ENCODE results near the gene SKP2. TPM values are rescaled to one million over a fixed set of nuclear protein-coding genes. Genes with fewer than 3 reads are reported as not detected.

SKP2 gene
- total and polyA plus RNA-seq, 12 donors: 2.9 to 52.1 (median 13.7) TPM

DNA sequence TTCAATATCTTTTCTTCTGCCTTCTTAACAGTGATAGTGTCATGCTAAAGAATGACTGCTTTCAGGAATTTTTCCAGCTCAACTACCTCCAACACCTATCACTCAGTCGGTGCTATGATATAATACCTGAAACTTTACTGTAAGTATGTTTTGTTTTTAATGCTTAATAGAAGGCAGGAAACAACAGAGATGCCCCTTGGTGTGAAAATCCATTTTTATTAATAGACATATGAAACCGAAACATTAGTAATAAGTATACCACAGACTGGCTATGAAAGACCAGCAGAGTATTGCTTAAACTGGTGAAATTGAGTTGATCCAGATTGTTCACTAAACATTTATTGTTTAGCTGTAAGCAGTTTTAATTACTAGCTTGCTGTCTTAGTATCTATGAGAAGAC, 25.2 kb downstream of the SKP2 start:
- H3K27me3 ChIP-seq: no peaks in the 10 kb centered on the region
- no peak overlapping the region for H3K27ac ChIP-seq
- peaks cover 0 to 51% of the 10 kb centered on the region in 2 donors for H3K36me3 ChIP-seq (replicated peaks in 1 of 2)
- WGBS, 4 donors: 83 to 88% (median 86%) methylated on average over 2 of the region's 2 CpGs
- H3K4me1 ChIP-seq (replicated peaks in 1 of 2): peaks cover 0 to 9% of the 10 kb centered on the region in 2 donors
- H3K4me3 ChIP-seq: no peak overlapping the region
- DNase-seq: no peak
- TF ChIP-seq POLR2A (IDR thresholded peaks at IDR 0.05): no peak
- TF ChIP-seq, protein P1, sequence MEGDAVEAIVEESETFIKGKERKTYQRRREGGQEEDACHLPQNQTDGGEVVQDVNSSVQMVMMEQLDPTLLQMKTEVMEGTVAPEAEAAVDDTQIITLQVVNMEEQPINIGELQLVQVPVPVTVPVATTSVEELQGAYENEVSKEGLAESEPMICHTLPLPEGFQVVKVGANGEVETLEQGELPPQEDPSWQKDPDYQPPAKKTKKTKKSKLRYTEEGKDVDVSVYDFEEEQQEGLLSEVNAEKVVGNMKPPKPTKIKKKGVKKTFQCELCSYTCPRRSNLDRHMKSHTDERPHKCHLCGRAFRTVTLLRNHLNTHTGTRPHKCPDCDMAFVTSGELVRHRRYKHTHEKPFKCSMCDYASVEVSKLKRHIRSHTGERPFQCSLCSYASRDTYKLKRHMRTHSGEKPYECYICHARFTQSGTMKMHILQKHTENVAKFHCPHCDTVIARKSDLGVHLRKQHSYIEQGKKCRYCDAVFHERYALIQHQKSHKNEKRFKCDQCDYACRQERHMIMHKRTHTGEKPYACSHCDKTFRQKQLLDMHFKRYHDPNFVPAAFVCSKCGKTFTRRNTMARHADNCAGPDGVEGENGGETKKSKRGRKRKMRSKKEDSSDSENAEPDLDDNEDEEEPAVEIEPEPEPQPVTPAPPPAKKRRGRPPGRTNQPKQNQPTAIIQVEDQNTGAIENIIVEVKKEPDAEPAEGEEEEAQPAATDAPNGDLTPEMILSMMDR (IDR thresholded peaks at IDR 0.05): no peak
- no peaks in the 10 kb centered on the region for H3K9me3 ChIP-seq (replicated peaks in 1 of 3)
- intact Hi-C loops (cut with DNase I): loop anchor here in 1 of 2 donors (5.0 to 10.0 kb wide), 2 partner anchors 218 to 520 kb away; no protein-coding TSS in a partner anchor

DNA sequence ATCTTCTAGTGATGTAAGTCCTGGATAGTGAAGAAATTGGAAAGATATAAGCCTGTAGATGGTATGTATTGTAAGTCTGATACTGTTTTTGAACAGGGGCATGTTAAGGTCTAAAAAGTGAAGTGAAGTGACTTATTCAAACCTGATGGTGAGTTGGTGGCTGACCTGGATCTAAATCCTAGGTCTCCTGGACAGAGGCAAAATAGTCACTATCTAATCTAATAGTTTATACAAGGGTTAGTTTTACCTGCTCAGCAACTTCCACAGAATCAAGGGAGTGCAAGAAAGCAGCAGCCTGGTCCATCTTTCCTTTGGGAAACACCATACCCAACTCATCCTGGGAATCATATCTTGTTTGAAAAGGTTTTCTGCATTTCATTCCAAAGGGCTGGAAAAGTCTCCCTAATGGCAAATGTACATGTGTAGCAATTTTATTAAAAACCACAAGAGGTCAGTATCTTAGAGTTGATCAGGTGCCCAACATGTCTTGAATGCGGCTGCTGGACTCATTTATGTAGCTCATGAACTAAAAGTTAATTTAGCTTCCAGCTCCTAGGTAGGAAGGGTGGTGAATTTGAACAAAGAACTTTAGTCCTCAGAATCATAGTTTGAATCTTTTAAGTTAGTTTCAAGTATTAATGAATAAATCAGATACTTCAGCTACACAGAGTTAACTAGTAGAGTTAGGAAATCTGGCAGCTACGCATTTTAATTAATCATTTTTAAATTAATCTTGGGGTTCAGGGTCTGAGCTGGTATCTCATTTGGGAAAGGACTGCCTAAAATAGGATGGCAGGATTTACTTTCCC, 26.0 kb downstream of the SKP2 start:
- H3K27ac ChIP-seq: no peak overlapping the region
- H3K9me3 ChIP-seq (replicated peaks in 1 of 3): no peaks in the 10 kb centered on the region
- 50 to 62% (median 56%) methylated on average over 2 of the region's 2 CpGs for WGBS, 4 donors
- intact Hi-C loops (cut with DNase I): loop anchor here in 1 of 2 donors (5.0 to 10.0 kb wide), 2 partner anchors 217 to 519 kb away; no protein-coding TSS in a partner anchor
- DNase-seq: peak in 3 of 7 donors; percentile 27 to 39 (median 37)
- peaks cover 0 to 9% of the 10 kb centered on the region in 2 donors for H3K4me1 ChIP-seq (replicated peaks in 1 of 2)
- no peak for TF ChIP-seq POLR2A (IDR thresholded peaks at IDR 0.05)
- TF ChIP-seq, protein P1 (IDR thresholded peaks at IDR 0.05): peak; percentile 48 to 68 (median 57)
- H3K36me3 ChIP-seq (replicated peaks in 1 of 2): peaks cover 0 to 45% of the 10 kb centered on the region in 2 donors
- no peaks in the 10 kb centered on the region for H3K27me3 ChIP-seq
- H3K4me3 ChIP-seq: no peak overlapping the region

DNA sequence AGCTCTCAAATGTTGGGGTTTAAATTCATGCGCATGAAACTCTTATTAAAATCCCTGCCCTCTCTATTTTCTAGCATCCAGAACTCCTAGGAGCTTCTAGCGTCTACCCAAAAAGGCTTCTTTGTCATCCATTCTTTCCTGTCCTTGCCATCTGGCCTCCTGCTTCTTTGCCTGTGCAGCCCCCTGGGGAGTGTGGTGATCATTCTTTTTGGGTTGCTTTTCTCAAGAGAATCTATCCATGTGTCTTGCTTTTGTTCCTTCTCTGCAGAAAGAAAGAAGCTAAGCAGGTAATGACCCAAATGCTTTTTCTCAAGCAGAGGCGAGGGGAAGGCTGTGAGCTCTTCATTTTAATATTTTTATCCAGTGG, 26.6 kb downstream of the SKP2 start:
- H3K27me3 ChIP-seq: no peaks in the 10 kb centered on the region
- DNase-seq: no peak
- TF ChIP-seq, protein P1 (IDR thresholded peaks at IDR 0.05): no peak
- TF ChIP-seq POLR2A (IDR thresholded peaks at IDR 0.05): no peak
- H3K4me1 ChIP-seq (replicated peaks in 1 of 2): peaks cover 0 to 9% of the 10 kb centered on the region in 2 donors
- intact Hi-C loops (cut with DNase I): loop anchor here in 1 of 2 donors (5.0 to 10.0 kb wide), 2 partner anchors 216 to 519 kb away; no protein-coding TSS in a partner anchor
- peaks cover 0 to 40% of the 10 kb centered on the region in 2 donors for H3K36me3 ChIP-seq (replicated peaks in 1 of 2)
- H3K9me3 ChIP-seq (replicated peaks in 1 of 3): no peaks in the 10 kb centered on the region
- WGBS, 4 donors: 85 to 92% (median 89%) methylated on average over 3 of the region's 3 CpGs
- no peak overlapping the region for H3K4me3 ChIP-seq
- no peak overlapping the region for H3K27ac ChIP-seq

DNA sequence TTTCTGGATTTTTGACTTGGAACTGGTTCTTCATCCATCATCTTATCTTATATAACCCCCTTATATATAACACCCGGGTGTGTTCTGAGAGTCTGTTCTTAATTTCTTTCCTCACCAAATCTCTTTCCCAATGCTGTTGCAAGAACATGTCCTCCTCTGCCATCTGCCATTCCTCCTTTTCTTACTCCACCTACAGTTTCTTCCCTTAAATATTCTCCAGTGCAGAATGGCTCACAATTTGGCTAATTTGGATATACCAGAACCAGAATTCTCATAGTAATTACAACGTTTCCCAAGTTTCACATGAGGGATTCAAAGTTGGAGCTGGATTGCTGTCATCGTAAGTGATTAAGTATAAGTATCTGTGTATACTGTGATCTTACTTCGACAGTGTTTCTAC, 28.0 kb downstream of the SKP2 start:
- no peaks in the 10 kb centered on the region for H3K4me1 ChIP-seq (replicated peaks in 1 of 2)
- H3K4me3 ChIP-seq: no peak overlapping the region
- DNase-seq: no peak
- TF ChIP-seq, protein P1 (IDR thresholded peaks at IDR 0.05): no peak
- no peak for TF ChIP-seq POLR2A (IDR thresholded peaks at IDR 0.05)
- WGBS, 4 donors: 88 to 95% (median 89%) methylated on average over 4 of the region's 4 CpGs
- no peaks in the 10 kb centered on the region for H3K27me3 ChIP-seq
- no peak overlapping the region for H3K27ac ChIP-seq
- H3K9me3 ChIP-seq (replicated peaks in 1 of 3): no peaks in the 10 kb centered on the region
- intact Hi-C loops (cut with DNase I): loop anchor here in 1 of 2 donors (5.0 to 10.0 kb wide), 2 partner anchors 215 to 517 kb away; no protein-coding TSS in a partner anchor
- H3K36me3 ChIP-seq (replicated peaks in 1 of 2): peaks cover 0 to 34% of the 10 kb centered on the region in 2 donors

Data from adrenal gland (tissue), 12 donors.